ENCODE measurements around the gene NNMT. TPM values are rescaled to one million over a fixed set of nuclear protein-coding genes. Genes with fewer than 3 reads are reported as not detected.

The NNMT gene
- total RNA-seq, 1 donor from 2014 or later, result 0.82 TPM

- peaks cover 85% of the 10 kb centered on the region for H3K4me1 Mint-ChIP-seq
- peaks cover 2% of the 10 kb centered on the region for H3K27me3 Mint-ChIP-seq (ENCODE audit: low read depth)
- H3K9me3 Mint-ChIP-seq, result no peaks in the 10 kb centered on the region
- H3K4me3 Mint-ChIP-seq, result peak overlapping the region; percentile 87
- DNase-seq (ENCODE audit: low read depth, low spot score), result no peak
- peak overlapping the region; percentile 99 for H3K27ac Mint-ChIP-seq (ENCODE audit: unreplicated experiment)
- TF ChIP-seq CTCF (conservative IDR thresholded peaks at IDR 0.05), result no peak
- no peaks in the 10 kb centered on the region for H3K36me3 Mint-ChIP-seq (ENCODE audit: low read depth)
These were observed 39.3 kb upstream of the NNMT start for GRCh38 chr11:114256967-114257286.

- no peaks in the 10 kb centered on the region for H3K9me3 Mint-ChIP-seq
- TF ChIP-seq CTCF (conservative IDR thresholded peaks at IDR 0.05), result peak; percentile 52
- H3K4me3 Mint-ChIP-seq, result peak overlapping the region; percentile 87
- H3K27me3 Mint-ChIP-seq (ENCODE audit: low read depth), result peaks cover 2% of the 10 kb centered on the region
- peak overlapping the region; percentile 99 for H3K27ac Mint-ChIP-seq (ENCODE audit: unreplicated experiment)
- DNase-seq (ENCODE audit: low read depth, low spot score), result peak; percentile 80
- no peaks in the 10 kb centered on the region for H3K36me3 Mint-ChIP-seq (ENCODE audit: low read depth)
- peaks cover 76% of the 10 kb centered on the region for H3K4me1 Mint-ChIP-seq
These were observed 38.3 kb upstream of the NNMT start for GRCh38 chr11:114257621-114258558.

- no peaks in the 10 kb centered on the region for H3K36me3 Mint-ChIP-seq (ENCODE audit: low read depth)
- peak overlapping the region; percentile 2 for H3K27ac Mint-ChIP-seq (ENCODE audit: unreplicated experiment)
- H3K4me1 Mint-ChIP-seq, result peaks cover 68% of the 10 kb centered on the region
- peak overlapping the region; percentile 42 for H3K4me3 Mint-ChIP-seq
- H3K9me3 Mint-ChIP-seq, result no peaks in the 10 kb centered on the region
- H3K27me3 Mint-ChIP-seq (ENCODE audit: low read depth), result peaks cover 2% of the 10 kb centered on the region
- TF ChIP-seq CTCF (conservative IDR thresholded peaks at IDR 0.05), result no peak
- DNase-seq (ENCODE audit: low read depth, low spot score), result no peak
These were observed 37.5 kb upstream of the NNMT start for GRCh38 chr11:114258696-114259095.

- no peaks in the 10 kb centered on the region for H3K9me3 Mint-ChIP-seq
- no peak for DNase-seq (ENCODE audit: low read depth, low spot score)
- TF ChIP-seq CTCF (conservative IDR thresholded peaks at IDR 0.05), result no peak
- peaks cover 63% of the 10 kb centered on the region for H3K4me1 Mint-ChIP-seq
- no peaks in the 10 kb centered on the region for H3K36me3 Mint-ChIP-seq (ENCODE audit: low read depth)
- H3K27me3 Mint-ChIP-seq (ENCODE audit: low read depth), result peaks cover 2% of the 10 kb centered on the region
- no peak overlapping the region for H3K27ac Mint-ChIP-seq (ENCODE audit: unreplicated experiment)
- no peak overlapping the region for H3K4me3 Mint-ChIP-seq
These were observed 37.1 kb upstream of the NNMT start for GRCh38 chr11:114259124-114259526.

GRCh38 chr11:114259551-114259983, 36.6 kb upstream of the NNMT start:
- peak overlapping the region; percentile 56 for H3K4me3 Mint-ChIP-seq
- no peak for TF ChIP-seq CTCF (conservative IDR thresholded peaks at IDR 0.05)
- peaks cover 59% of the 10 kb centered on the region for H3K4me1 Mint-ChIP-seq
- H3K36me3 Mint-ChIP-seq (ENCODE audit: low read depth), result no peaks in the 10 kb centered on the region
- DNase-seq (ENCODE audit: low read depth, low spot score), result no peak
- peaks cover 2% of the 10 kb centered on the region for H3K27me3 Mint-ChIP-seq (ENCODE audit: low read depth)
- no peak overlapping the region for H3K27ac Mint-ChIP-seq (ENCODE audit: unreplicated experiment)
- no peaks in the 10 kb centered on the region for H3K9me3 Mint-ChIP-seq

Measured in neural crest cell (in vitro differentiated cells).